ENCODE results near the gene M6PR. TPM values are rescaled to one million over a fixed set of nuclear protein-coding genes. Genes with fewer than 3 reads are reported as not detected.
"Not testable (repeated sequence)": the region's sequence is repeated elsewhere in the genome, so short reads cannot be mapped to it uniquely, and the experiment has no call there.

The M6PR gene
- polyA plus RNA-seq, 6 donors from 2014 or later = 170 to 267 (median 192) TPM

GRCh38 chr12:8943565-8944186 lies 5.8 kb downstream of the M6PR start:
- no peaks in the 10 kb centered on the region for H3K9me3 Mint-ChIP-seq
- H3K4me1 Mint-ChIP-seq = peaks cover 19 to 28% (median 27%) of the 10 kb centered on the region in 3 donors
- H3K27ac Mint-ChIP-seq = no peak overlapping the region
- H3K27me3 Mint-ChIP-seq = no peaks in the 10 kb centered on the region
- peaks cover 8 to 13% of the 10 kb centered on the region in 2 donors for H3K36me3 Mint-ChIP-seq
- no peak for DNase-seq
- no peak for ATAC-seq (ENCODE audit: low read depth in 2 of 2)
- no peak overlapping the region for H3K4me3 Mint-ChIP-seq

GRCh38 chr12:8941691-8942478 lies 7.6 kb downstream of the M6PR start:
- H3K9me3 Mint-ChIP-seq = no peaks in the 10 kb centered on the region
- H3K4me3 Mint-ChIP-seq = no peak overlapping the region
- H3K27ac Mint-ChIP-seq = peak overlapping the region in 2 of 6 donors; percentile 54 to 63
- ATAC-seq (ENCODE audit: low read depth in 2 of 2) (no peak), DNase-seq (no peak)
- peaks cover 5 to 11% (median 10%) of the 10 kb centered on the region in 3 donors for H3K4me1 Mint-ChIP-seq
- H3K36me3 Mint-ChIP-seq = peaks cover 17 to 19% of the 10 kb centered on the region in 2 donors
- H3K27me3 Mint-ChIP-seq = no peaks in the 10 kb centered on the region

DNA sequence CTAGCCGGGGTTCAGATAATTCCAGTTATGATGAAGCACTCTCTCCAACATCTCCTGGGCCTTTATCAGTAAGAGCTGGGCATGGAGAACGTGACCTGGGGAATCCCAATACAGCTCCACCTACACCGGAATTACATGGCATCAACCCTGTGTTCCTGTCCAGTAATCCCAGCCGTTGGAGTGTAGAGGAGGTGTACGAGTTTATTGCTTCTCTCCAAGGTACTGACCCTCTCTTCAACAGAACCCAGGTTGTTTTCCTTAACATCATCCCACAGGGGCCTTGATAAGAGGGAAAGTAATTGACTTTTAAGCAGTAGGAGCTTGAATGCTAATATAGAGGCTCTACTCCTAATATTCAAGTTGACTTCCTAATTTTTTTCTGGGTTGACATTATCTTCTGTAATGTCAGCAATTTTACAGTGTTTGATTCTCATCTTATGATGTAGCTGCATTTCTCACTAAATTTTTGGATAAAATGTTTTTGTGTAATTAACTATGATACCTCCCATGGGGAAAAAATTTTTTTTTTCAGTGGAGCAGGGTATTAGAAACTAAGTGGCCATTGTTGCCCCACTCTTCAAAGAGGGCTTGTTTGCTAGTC lies 11.5 kb downstream of the M6PR start:
- not testable (repeated sequence) for DNase-seq; H3K9me3 Mint-ChIP-seq; H3K27me3 Mint-ChIP-seq; ATAC-seq (ENCODE audit: low read depth in 2 of 2); H3K4me3 Mint-ChIP-seq; H3K4me1 Mint-ChIP-seq
- Mint-ChIP-seq H3K36me3 (peaks cover 34 to 46% of the 10 kb centered on the region in 2 donors), H3K27ac (peak overlapping the region in 2 of 6 donors; percentile 38 to 51)

GRCh38 chr12:8936735-8937134 lies 12.7 kb downstream of the M6PR start:
- no peak overlapping the region for H3K4me3 Mint-ChIP-seq
- H3K27me3 Mint-ChIP-seq = no peaks in the 10 kb centered on the region
- peaks cover 34 to 44% of the 10 kb centered on the region in 2 donors for H3K36me3 Mint-ChIP-seq
- no peak for DNase-seq
- H3K4me1 Mint-ChIP-seq = no peaks in the 10 kb centered on the region
- no peaks in the 10 kb centered on the region for H3K9me3 Mint-ChIP-seq
- H3K27ac Mint-ChIP-seq = peak overlapping the region in 2 of 6 donors; percentile 40 to 76
- no peak for ATAC-seq (ENCODE audit: low read depth in 2 of 2)

DNA sequence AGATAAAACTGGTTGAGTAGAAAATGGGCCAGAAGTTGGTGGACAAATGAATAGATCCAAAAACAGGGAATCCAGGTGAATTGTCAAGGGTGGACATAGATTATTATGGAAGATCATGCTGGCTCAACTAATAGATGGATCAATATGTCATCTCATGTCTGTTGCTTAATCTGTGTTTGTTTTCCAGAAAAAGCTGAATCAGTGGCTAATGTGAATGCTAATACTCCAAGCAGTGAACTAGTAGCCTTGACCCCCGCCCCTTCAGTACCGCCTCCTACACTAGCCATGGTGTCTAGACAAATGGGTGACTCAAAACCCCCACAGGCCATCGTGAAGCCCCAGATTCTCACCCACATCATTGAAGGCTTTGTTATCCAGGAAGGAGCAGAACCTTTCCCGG lies 15.4 kb downstream of the M6PR start:
- H3K9me3 Mint-ChIP-seq; DNase-seq; H3K27me3 Mint-ChIP-seq; H3K4me3 Mint-ChIP-seq; ATAC-seq (ENCODE audit: low read depth in 2 of 2); H3K4me1 Mint-ChIP-seq: not testable (repeated sequence)
- peak overlapping the region in 1 of 6 donors; percentile 39 for H3K27ac Mint-ChIP-seq
- H3K36me3 Mint-ChIP-seq = peaks cover 34 to 51% of the 10 kb centered on the region in 2 donors

DNA sequence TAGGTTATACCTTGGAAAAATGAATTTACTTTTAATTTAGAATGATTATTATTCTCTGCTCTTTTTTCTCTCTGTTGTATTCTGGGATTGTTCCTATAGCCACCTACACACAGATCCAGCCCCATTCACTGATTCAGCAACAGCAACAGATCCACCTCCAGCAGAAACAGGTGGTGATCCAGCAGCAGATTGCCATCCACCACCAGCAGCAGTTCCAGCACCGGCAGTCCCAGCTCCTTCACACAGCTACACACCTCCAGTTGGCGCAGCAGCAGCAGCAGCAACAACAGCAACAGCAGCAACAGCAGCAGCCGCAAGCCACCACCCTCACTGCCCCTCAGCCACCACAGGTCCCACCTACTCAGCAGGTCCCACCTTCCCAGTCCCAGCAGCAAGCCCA lies 17.0 kb downstream of the M6PR start:
- not testable (repeated sequence) for H3K4me1 Mint-ChIP-seq; H3K9me3 Mint-ChIP-seq; H3K4me3 Mint-ChIP-seq; DNase-seq; H3K27ac Mint-ChIP-seq; H3K27me3 Mint-ChIP-seq; ATAC-seq (ENCODE audit: low read depth in 2 of 2)
- peaks cover 31 to 51% of the 10 kb centered on the region in 2 donors for H3K36me3 Mint-ChIP-seq

DNA sequence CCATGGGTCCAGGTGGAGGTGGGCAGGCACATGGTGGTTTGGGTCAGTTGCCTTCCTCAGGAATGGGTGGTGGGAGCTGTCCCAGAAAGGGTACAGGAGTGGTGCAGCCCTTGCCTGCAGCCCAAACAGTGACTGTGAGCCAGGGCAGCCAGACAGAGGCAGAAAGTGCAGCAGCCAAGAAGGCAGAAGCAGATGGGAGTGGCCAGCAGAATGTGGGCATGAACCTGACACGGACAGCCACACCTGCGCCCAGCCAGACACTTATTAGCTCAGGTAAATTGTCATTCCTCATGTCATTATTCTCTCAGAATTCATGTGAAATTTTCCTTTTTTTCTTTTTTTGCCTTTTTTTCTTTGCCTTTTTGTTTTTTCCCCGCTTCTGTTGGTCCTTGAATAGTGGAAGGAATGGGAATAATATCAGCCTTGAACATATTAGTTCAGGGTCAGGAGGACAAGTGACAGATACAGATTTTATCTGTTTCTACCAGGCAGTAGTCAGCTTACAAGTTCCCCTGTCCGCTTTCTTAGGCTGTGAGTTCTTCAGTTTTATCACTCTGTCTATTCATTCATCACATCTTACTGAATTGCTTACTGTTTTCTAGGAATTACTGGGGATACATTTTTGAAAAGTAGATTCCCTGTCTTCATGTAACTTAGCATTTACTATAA lies 18.7 kb downstream of the M6PR start:
- not testable (repeated sequence) for H3K27me3 Mint-ChIP-seq; H3K27ac Mint-ChIP-seq; H3K4me1 Mint-ChIP-seq; ATAC-seq (ENCODE audit: low read depth in 2 of 2); H3K9me3 Mint-ChIP-seq; DNase-seq; H3K4me3 Mint-ChIP-seq
- H3K36me3 Mint-ChIP-seq = peaks cover 21 to 40% of the 10 kb centered on the region in 2 donors

DNA sequence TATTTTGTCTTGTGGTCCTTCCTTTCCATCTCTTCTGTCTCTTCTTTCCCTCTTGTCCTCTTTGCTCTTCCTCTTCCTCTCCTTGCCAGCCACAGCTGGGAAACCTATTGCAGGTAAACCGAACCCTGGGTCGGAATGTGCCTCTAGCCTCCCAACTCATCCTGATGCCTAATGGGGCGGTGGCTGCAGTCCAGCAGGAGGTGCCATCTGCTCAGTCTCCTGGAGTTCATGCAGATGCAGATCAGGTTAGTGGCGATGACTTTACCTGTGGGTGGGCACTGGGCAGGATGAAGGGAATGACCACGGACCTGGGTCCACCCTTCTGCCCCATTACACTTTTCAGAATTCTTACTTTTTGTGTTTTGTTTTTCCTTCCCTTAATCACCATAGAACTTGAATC lies 26.9 kb downstream of the M6PR start:
- peak overlapping the region in 2 of 6 donors; percentile 17 to 41 for H3K27ac Mint-ChIP-seq
- H3K4me1 Mint-ChIP-seq = no peaks in the 10 kb centered on the region
- ATAC-seq (ENCODE audit: low read depth in 2 of 2) (no peak), DNase-seq (no peak)
- no peaks in the 10 kb centered on the region for H3K9me3 Mint-ChIP-seq
- H3K36me3 Mint-ChIP-seq = peaks cover 16 to 22% of the 10 kb centered on the region in 2 donors
- no peak overlapping the region for H3K4me3 Mint-ChIP-seq
- no peaks in the 10 kb centered on the region for H3K27me3 Mint-ChIP-seq

DNA sequence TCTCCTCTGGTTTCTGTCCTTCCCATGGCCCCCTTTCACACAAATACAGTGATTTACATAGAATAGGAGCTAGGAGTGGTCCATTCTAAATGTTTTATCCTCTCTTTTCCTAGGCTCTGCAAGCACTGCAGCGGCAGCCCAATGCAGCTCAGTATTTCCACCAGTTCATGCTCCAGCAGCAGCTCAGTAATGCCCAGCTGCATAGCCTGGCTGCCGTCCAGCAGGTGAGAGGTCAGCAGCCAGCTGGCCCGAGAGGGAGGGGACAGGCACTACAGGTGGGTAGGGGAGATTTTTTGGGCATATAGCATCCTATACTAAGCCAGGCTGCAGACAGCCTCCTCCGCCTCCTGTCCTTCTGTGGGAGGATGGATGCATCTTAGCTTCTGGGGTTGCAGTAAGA lies 29.8 kb downstream of the M6PR start:
- peaks cover 16 to 20% of the 10 kb centered on the region in 2 donors for H3K36me3 Mint-ChIP-seq
- H3K4me1 Mint-ChIP-seq; H3K27ac Mint-ChIP-seq; H3K27me3 Mint-ChIP-seq; H3K9me3 Mint-ChIP-seq; H3K4me3 Mint-ChIP-seq; DNase-seq; ATAC-seq (ENCODE audit: low read depth in 2 of 2): not testable (repeated sequence)

- H3K36me3 Mint-ChIP-seq = peaks cover 10 to 15% of the 10 kb centered on the region in 2 donors
- no peaks in the 10 kb centered on the region for H3K9me3 Mint-ChIP-seq
- DNase-seq (no peak), ATAC-seq (ENCODE audit: low read depth in 2 of 2) (no peak)
- no peak overlapping the region for H3K4me3 Mint-ChIP-seq
- H3K4me1 Mint-ChIP-seq = peaks cover 9 to 13% (median 11%) of the 10 kb centered on the region in 3 donors
- H3K27me3 Mint-ChIP-seq = no peaks in the 10 kb centered on the region
- no peak overlapping the region for H3K27ac Mint-ChIP-seq
These were observed 31.7 kb downstream of the M6PR start for GRCh38 chr12:8917751-8918150.

DNA sequence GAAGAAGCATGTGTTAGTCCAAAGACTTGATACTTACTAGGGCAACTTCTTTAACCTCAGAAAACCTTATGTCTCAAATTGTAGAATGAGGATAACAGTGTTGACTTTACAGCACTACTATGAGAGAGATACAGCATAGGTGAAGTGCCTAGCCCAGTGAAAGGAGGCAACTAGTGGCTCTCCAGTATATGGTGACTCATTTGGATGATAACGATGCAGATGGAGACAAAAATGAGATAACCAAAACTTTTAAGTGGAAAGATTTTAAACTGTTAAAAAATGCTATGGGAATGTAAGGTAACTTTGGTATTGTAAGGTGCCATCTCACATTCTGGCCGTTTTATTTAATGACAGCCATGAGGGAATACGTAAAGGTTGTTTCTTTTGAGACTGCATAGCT lies 32.4 kb downstream of the M6PR start:
- Mint-ChIP-seq H3K4me3 (no peak overlapping the region), H3K4me1 (peaks cover 9 to 13% (median 13%) of the 10 kb centered on the region in 3 donors), H3K9me3 (no peaks in the 10 kb centered on the region), H3K27ac (no peak overlapping the region), H3K27me3 (no peaks in the 10 kb centered on the region), H3K36me3 (peaks cover 8 to 10% of the 10 kb centered on the region in 2 donors)
- ATAC-seq (ENCODE audit: low read depth in 2 of 2) (no peak), DNase-seq (no peak)

- Mint-ChIP-seq H3K36me3 (peaks cover 5% of the 10 kb centered on the region in 2 donors), H3K27ac (no peak overlapping the region), H3K27me3 (no peaks in the 10 kb centered on the region), H3K9me3 (no peaks in the 10 kb centered on the region), H3K4me3 (no peak overlapping the region), H3K4me1 (peaks cover 13 to 19% (median 14%) of the 10 kb centered on the region in 3 donors)
- DNase-seq = no peak
- no peak for ATAC-seq (ENCODE audit: low read depth in 2 of 2)
These were observed 33.3 kb downstream of the M6PR start for GRCh38 chr12:8916154-8916553.

GRCh38 chr12:8914716-8915526 lies 34.5 kb downstream of the M6PR start:
- ATAC-seq (ENCODE audit: low read depth in 2 of 2) = peak; percentile 72 to 77
- H3K4me3 Mint-ChIP-seq = no peak overlapping the region
- peaks cover 13 to 19% (median 16%) of the 10 kb centered on the region in 3 donors for H3K4me1 Mint-ChIP-seq
- no peaks in the 10 kb centered on the region for H3K9me3 Mint-ChIP-seq
- H3K36me3 Mint-ChIP-seq = no peaks in the 10 kb centered on the region
- peak; percentile 59 for DNase-seq
- H3K27ac Mint-ChIP-seq = no peak overlapping the region
- H3K27me3 Mint-ChIP-seq = no peaks in the 10 kb centered on the region
